Esophagus squamous epithelium (tissue), 5 donors: ENCODE data around the gene CSTPP1. TPM values are rescaled to one million over a fixed set of nuclear protein-coding genes. Genes with fewer than 3 reads are reported as not detected.

Experiments used
- DNase-seq: peaks from one replicate; lab custom pipeline; 2025; lab: John Stamatoyannopoulos, UW
- H3K27ac ChIP-seq, 4 donors: fragments of 200-600 bp; sonication (generic); one replicate each; pipeline ENCODE4 v1.5.1; 2016 to 2019; ENCODE audit warnings: mild to moderate bottlenecking in 1 of 4
- H3K27me3 ChIP-seq, 4 donors: fragments of 200-600 bp; sonication (generic); 1 replicate in 3 of 4; 2 replicates in 1 of 4; pipeline versions ENCODE4 v1.5.1 to v1.6.0; 2017 to 2021; ENCODE audit warnings: antibody characterized with exemption in 1 of 4
- H3K36me3 ChIP-seq, 3 donors: fragments of 200-600 bp; sonication (generic); one replicate each; pipeline ENCODE4 v1.5.1; 2016 to 2019
- H3K4me1 ChIP-seq, 3 donors: fragments of 200-600 bp; sonication (generic); one replicate each; pipeline ENCODE4 v1.5.1; 2017 to 2019
- H3K4me3 ChIP-seq, 4 donors: fragments of 200-600 bp; sonication (generic); 1 replicate in 3 of 4; 2 replicates in 1 of 4; pipeline ENCODE4 v1.5.1; 2016 to 2019; ENCODE audit warnings: mild to moderate bottlenecking in 2 of 4, moderate library complexity in 1 of 4
- H3K9me3 ChIP-seq, 3 donors: fragments of 200-600 bp; sonication (generic); one replicate each; pipeline ENCODE4 v1.5.1; 2016 to 2019
- CTCF ChIP-seq, 6 experiments: fragments of 450-650 bp in 4 of 6; fragments of 200-600 bp in 2 of 6; sonication (generic) in 2 of 6; IDR thresholded peaks; one replicate each; pipeline ENCODE4 v1.5.1; 2016 to 2019; ENCODE audit warnings: antibody characterized with exemption in 6 of 6, mild to moderate bottlenecking in 4 of 6, moderate library complexity in 4 of 6
- POLR2A ChIP-seq, 4 donors: fragments of 450-650 bp; IDR thresholded peaks; one replicate each; pipeline ENCODE4 v1.6.1; 2017; ENCODE audit warnings: antibody characterized with exemption in 4 of 4, mild to moderate bottlenecking in 4 of 4, moderate library complexity in 3 of 4
- WGBS, 2 donors: methylation state at CpG; one replicate each; pipeline ENCODE4 v1.1.5; 2018; 5-methylcytosine and 5-hydroxymethylcytosine counted together
- intact Hi-C: fragments of 100-400 bp; cut with DNase I; formaldehyde crosslinking; loops from one replicate; pipeline ENCODE4 v1.15.0; 2022
- total RNA-seq, 4 donors: library from RNA; depleted of rRNA; stranded (reverse); fragments of >200 nt; gene quantifications; one replicate each; pipeline ENCODE4 v1.1.0, GENCODE V29; 2016
- donor health status: DM: yes; HTN: yes; CAD: no.

The CSTPP1 gene
- total RNA-seq, 4 donors from 2014 or later = 9.4 to 19.6 (median 16.4) TPM

GRCh38 chr11:46914910-46915309 is 21.7 kb upstream of the CSTPP1 start:
- Histone ChIP-seq H3K9me3 (no peaks in the 10 kb centered on the region), H3K4me1 (peaks cover 20 to 67% (median 25%) of the 10 kb centered on the region in 3 donors), H3K4me3 (no peak overlapping the region), H3K36me3 (no peaks in the 10 kb centered on the region), H3K27ac (peak overlapping the region in 1 of 4 donors; percentile 33), H3K27me3 (peaks cover 0 to 34% (median 0%) of the 10 kb centered on the region in 4 donors)
- 58 to 67% methylated on average over 7 of the region's 7 CpGs for WGBS, 2 donors
- DNase-seq = no peak
- intact Hi-C loops = no loop called here
- TF ChIP-seq CTCF (IDR thresholded peaks at IDR 0.05) = no peak
- TF ChIP-seq POLR2A (IDR thresholded peaks at IDR 0.05) = no peak

DNA sequence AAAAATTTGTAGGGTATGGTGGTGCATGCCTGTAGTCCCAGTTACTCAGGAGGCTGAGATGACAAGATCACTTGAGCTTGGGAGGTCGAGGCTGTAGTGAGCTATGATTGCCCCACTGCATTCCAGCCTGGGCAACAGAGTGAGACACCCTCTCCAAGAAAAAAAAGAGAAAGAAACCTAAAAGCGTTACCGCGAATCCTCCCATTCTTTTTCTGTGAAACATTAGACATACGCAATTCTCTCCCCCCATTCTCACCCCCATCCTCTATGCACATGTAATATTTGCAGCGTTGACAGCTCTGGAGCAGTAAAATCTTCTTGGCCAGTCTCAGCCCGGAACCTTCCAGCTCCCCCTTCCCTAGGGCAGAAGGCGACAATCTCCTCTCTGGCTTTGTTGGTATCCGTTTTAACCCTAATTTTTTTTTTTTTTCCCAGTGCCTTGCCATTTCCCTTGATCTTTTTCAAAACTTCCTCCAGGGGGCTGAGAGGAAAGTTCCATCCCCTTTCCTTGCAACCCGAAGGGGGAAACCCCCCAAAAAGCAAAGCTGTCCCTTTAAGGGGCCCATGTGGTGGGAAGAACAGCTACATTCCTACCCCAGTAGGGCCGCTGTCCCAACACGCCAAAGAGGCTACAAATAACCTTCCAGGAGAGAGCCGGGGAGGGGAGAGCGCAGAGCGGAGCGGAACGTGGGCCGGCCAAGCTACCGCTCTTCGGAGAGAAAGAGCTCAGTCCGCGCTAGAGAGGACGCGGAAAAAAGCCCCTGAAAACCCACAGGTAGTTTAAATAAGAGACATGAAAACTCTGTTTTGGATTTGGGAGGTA is 20.1 kb upstream of the CSTPP1 start:
- Histone ChIP-seq H3K4me1 (peaks cover 26 to 83% (median 35%) of the 10 kb centered on the region in 3 donors), H3K36me3 (no peaks in the 10 kb centered on the region), H3K4me3 (peak overlapping the region; percentile 56 to 85 (median 68)), H3K9me3 (no peaks in the 10 kb centered on the region), H3K27ac (peak overlapping the region; percentile 57 to 82 (median 71)), H3K27me3 (peaks cover 0 to 34% (median 0%) of the 10 kb centered on the region in 4 donors)
- peak in 2 of 4 donors; percentile 19 to 37 for TF ChIP-seq POLR2A (IDR thresholded peaks at IDR 0.05)
- peak in 1 of 6 experiments; percentile 14 for TF ChIP-seq CTCF (IDR thresholded peaks at IDR 0.05)
- no peak for DNase-seq
- WGBS, 2 donors = 4 to 10% methylated on average over 9 to 16 of the region's 24 CpGs
- intact Hi-C loops = no loop called here

- Histone ChIP-seq H3K4me1 (peaks cover 26 to 85% (median 35%) of the 10 kb centered on the region in 3 donors), H3K36me3 (no peaks in the 10 kb centered on the region), H3K27me3 (peaks cover 0 to 34% (median 0%) of the 10 kb centered on the region in 4 donors), H3K27ac (peak overlapping the region; percentile 57 to 82 (median 71)), H3K4me3 (peak overlapping the region; percentile 56 to 85 (median 68)), H3K9me3 (no peaks in the 10 kb centered on the region)
- TF ChIP-seq CTCF (IDR thresholded peaks at IDR 0.05) (no peak), POLR2A (IDR thresholded peaks at IDR 0.05) (no peak)
- no peak for DNase-seq
- intact Hi-C loops = no loop called here
- 0% methylated on average over 10 to 15 of the region's 31 CpGs for WGBS, 2 donors
Observed at GRCh38 chr11:46917109-46917761, 19.3 kb upstream of the CSTPP1 start.

- peaks cover 26 to 80% (median 35%) of the 10 kb centered on the region in 3 donors for H3K4me1 ChIP-seq
- H3K27me3 ChIP-seq = peaks cover 0 to 32% (median 0%) of the 10 kb centered on the region in 4 donors
- no peaks in the 10 kb centered on the region for H3K9me3 ChIP-seq
- H3K36me3 ChIP-seq = no peaks in the 10 kb centered on the region
- peak overlapping the region; percentile 56 to 85 (median 68) for H3K4me3 ChIP-seq
- no peak for TF ChIP-seq POLR2A (IDR thresholded peaks at IDR 0.05)
- no peak for TF ChIP-seq CTCF (IDR thresholded peaks at IDR 0.05)
- no peak for DNase-seq
- 0% methylated on average over 3 to 15 of the region's 22 CpGs for WGBS, 2 donors
- intact Hi-C loops = no loop called here
- peak overlapping the region; percentile 57 to 82 (median 71) for H3K27ac ChIP-seq
Observed at GRCh38 chr11:46917762-46918082, 18.8 kb upstream of the CSTPP1 start.
